ENCODE measurements around the gene SNX22.

GRCh38 chr15:64146520-64146884, 5.0 kb upstream of the SNX22 start:
- no peak for TF ChIP-seq EZH2phosphoT487 (IDR thresholded peaks at IDR 0.05; ENCODE audit: low read length)
- no peak for TF ChIP-seq CTCF (IDR thresholded peaks at IDR 0.05; ENCODE audit: low read length)
